Breast epithelium (tissue), 4 donors: ENCODE data around the gene SLC9A5. TPM values are rescaled to one million over a fixed set of nuclear protein-coding genes. Genes with fewer than 3 reads are reported as not detected.
A peak's percentile ranks its signal among the peaks of the same experiment; 100 is the strongest.

Source experiments
- DNase-seq, 2 donors: peaks; one replicate each; pipeline ENCODE4 v3.0.0-alpha.2; 2019; ENCODE audit warnings: low spot score in 2 of 2
- H3K27ac ChIP-seq, 2 donors: fragments of 200-600 bp; sonication (generic) in 1 of 2; one replicate each; pipeline ENCODE4 v1.5.1; 2016 to 2019; ENCODE audit warnings: mild to moderate bottlenecking in 1 of 2
- H3K27me3 ChIP-seq, 2 donors: fragments of 200-600 bp; sonication (generic) in 1 of 2; one replicate each; pipeline versions ENCODE4 v1.5.1 to v1.6.0; 2017 to 2019; ENCODE audit warnings: control low read depth in 1 of 2, mild to moderate bottlenecking in 1 of 2
- H3K36me3 ChIP-seq: fragments of 200-600 bp; one replicate; pipeline ENCODE4 v1.5.1; 2019
- H3K4me1 ChIP-seq, 2 donors: fragments of 200-600 bp; sonication (generic); one replicate each; pipeline ENCODE4 v1.5.1; 2016 to 2019; ENCODE audit warnings: control low read depth in 1 of 2
- H3K4me3 ChIP-seq, 3 donors: fragments of 200-600 bp; sonication (generic); 1 replicate in 2 of 3; 2 replicates in 1 of 3; pipeline ENCODE4 v1.5.1; 2016 to 2019; ENCODE audit warnings: mild to moderate bottlenecking in 3 of 3, moderate library complexity in 2 of 3
- H3K9me3 ChIP-seq, 2 donors: fragments of 200-600 bp; sonication (generic) in 1 of 2; one replicate each; pipeline ENCODE4 v1.5.1; 2016 to 2019; ENCODE audit warnings: control low read depth in 1 of 2
- CTCF ChIP-seq, 3 donors: fragments of 450-650 bp; IDR thresholded peaks; one replicate each; pipeline ENCODE4 v1.5.1; 2016 to 2017; ENCODE audit warnings: antibody characterized with exemption in 3 of 3, mild to moderate bottlenecking in 3 of 3, moderate library complexity in 3 of 3
- POLR2A ChIP-seq: fragments of 450-650 bp; IDR thresholded peaks from one replicate; pipeline ENCODE4 v1.6.1; 2016; ENCODE audit warnings: antibody characterized with exemption, mild to moderate bottlenecking, moderate library complexity
- POLR2AphosphoS5 ChIP-seq, 3 donors: sonication (generic); formaldehyde crosslinking; IDR thresholded peaks; one replicate each; pipeline ENCODE4 v1.6.1; 2017; ENCODE audit warnings: antibody characterized with exemption in 3 of 3
- intact Hi-C: fragments of 100-400 bp; cut with DNase I; formaldehyde crosslinking; loops from one replicate; pipeline ENCODE4 v1.15.1; 2023; ENCODE audit warnings: low total_unique reads
- total RNA-seq, 3 donors: library from RNA; depleted of rRNA; stranded (reverse); fragments of >200 nt; gene quantifications; one replicate each; pipeline ENCODE4 v1.1.0, GENCODE V29; 2016

Gene SLC9A5
- total RNA-seq, 3 donors from 2014 or later = 0.96 to 2.3 (median 1.3) TPM

GRCh38 chr16:67215706-67216105, 33.1 kb upstream of the SLC9A5 start:
- no peak overlapping the region for H3K27ac ChIP-seq
- H3K9me3 ChIP-seq = no peaks in the 10 kb centered on the region
- no peak overlapping the region for H3K4me3 ChIP-seq
- no peak for DNase-seq
- H3K27me3 ChIP-seq = no peaks in the 10 kb centered on the region
- H3K4me1 ChIP-seq = no peaks in the 10 kb centered on the region
- no peaks in the 10 kb centered on the region for H3K36me3 ChIP-seq
- TF ChIP-seq POLR2A (no peak), CTCF (IDR thresholded peaks at IDR 0.05) (no peak), POLR2AphosphoS5 (IDR thresholded peaks at IDR 0.05) (no peak)
- intact Hi-C loops = no loop called here

GRCh38 chr16:67216612-67217490, 31.9 kb upstream of the SLC9A5 start:
- no peak overlapping the region for H3K4me3 ChIP-seq
- intact Hi-C loops = no loop called here
- H3K4me1 ChIP-seq = no peaks in the 10 kb centered on the region
- no peak for TF ChIP-seq POLR2A
- no peak for TF ChIP-seq CTCF (IDR thresholded peaks at IDR 0.05)
- no peak for TF ChIP-seq POLR2AphosphoS5 (IDR thresholded peaks at IDR 0.05)
- no peak for DNase-seq
- no peaks in the 10 kb centered on the region for H3K27me3 ChIP-seq
- H3K9me3 ChIP-seq = no peaks in the 10 kb centered on the region
- no peaks in the 10 kb centered on the region for H3K36me3 ChIP-seq
- no peak overlapping the region for H3K27ac ChIP-seq

GRCh38 chr16:67223992-67224391, 24.8 kb upstream of the SLC9A5 start:
- TF ChIP-seq CTCF (IDR thresholded peaks at IDR 0.05) (no peak), POLR2AphosphoS5 (IDR thresholded peaks at IDR 0.05) (no peak), POLR2A (no peak)
- no peaks in the 10 kb centered on the region for H3K9me3 ChIP-seq
- H3K4me1 ChIP-seq = peaks cover 5 to 6% of the 10 kb centered on the region in 2 donors
- H3K4me3 ChIP-seq = no peak overlapping the region
- H3K27me3 ChIP-seq = no peaks in the 10 kb centered on the region
- no peak overlapping the region for H3K27ac ChIP-seq
- intact Hi-C loops = no loop called here
- no peak for DNase-seq
- H3K36me3 ChIP-seq = no peaks in the 10 kb centered on the region

- DNase-seq = no peak
- Histone ChIP-seq H3K4me1 (peaks cover 5 to 6% of the 10 kb centered on the region in 2 donors), H3K36me3 (peaks cover 6% of the 10 kb centered on the region), H3K27me3 (no peaks in the 10 kb centered on the region), H3K9me3 (no peaks in the 10 kb centered on the region), H3K4me3 (peak overlapping the region; percentile 63 to 95 (median 84)), H3K27ac (peak overlapping the region; percentile 81 to 85)
- intact Hi-C loops = no loop called here
- TF ChIP-seq CTCF (IDR thresholded peaks at IDR 0.05) (peak in 1 of 3 donors; percentile 25), POLR2AphosphoS5 (IDR thresholded peaks at IDR 0.05) (no peak)
Measured at GRCh38 chr16:67226295-67226803, 22.4 kb upstream of the SLC9A5 start.
